SK-N-SH (cell line): ENCODE results near the gene H1-8. TPM values are rescaled to one million over a fixed set of nuclear protein-coding genes. Genes with fewer than 3 reads are reported as not detected.

Experiments used
- CTCF ChIA-PET: fragments of 300-600, 350-600 bp; formaldehyde crosslinking; extraction: SDS; loops from one replicate; lab custom pipeline; 2021; lab: Yijun Ruan, JAX
- POLR2A ChIA-PET: fragments of 350-600 bp; sonication (Branson Sonifier 250); formaldehyde crosslinking; extraction: SDS; loops from one replicate; lab custom pipeline; 2020; ENCODE audit warnings: antibody characterized with exemption, inconsistent platforms; lab: Yijun Ruan, JAX
- DNase-seq: peaks from one replicate; pipeline ENCODE4 v3.0.0; 2012
- H2AFZ ChIP-seq: fragments of 200-600 bp; sonication (generic); 2 replicates; pipeline ENCODE4 v1.8.1; 2016; ENCODE audit warnings: antibody characterized with exemption, mild to moderate bottlenecking, low read depth
- H3F3A ChIP-seq: fragments of 200-600 bp; sonication (generic); replicated peaks from 2 replicates; pipeline ENCODE3; 2016; ENCODE audit warnings: antibody characterized with exemption, mild to moderate bottlenecking; ENCODE audit not compliant: insufficient read depth
- H3K27ac ChIP-seq, 2 experiments: fragments of 200-500 bp in 1 of 2; fragments of 200-600 bp in 1 of 2; sonication (Bioruptor generic) in 1 of 2; sonication (generic), shearing (Covaris generic) in 1 of 2; 2 replicates each; pipeline versions ENCODE4 v1.5.1 to v1.6.1; 2014 to 2016; ENCODE audit warnings: low read depth in 2 of 2, inconsistent platforms in 1 of 2, low read length in 1 of 2, mild to moderate bottlenecking in 1 of 2, mixed read lengths in 1 of 2
- H3K27me3 ChIP-seq: fragments of 200-600 bp; sonication (generic), shearing (Covaris generic); 2 replicates; pipeline ENCODE4 v1.6.1; 2016; ENCODE audit warnings: mixed run types; ENCODE audit not compliant: insufficient read depth
- H3K36me3 ChIP-seq, 2 experiments: fragments of 200-500 bp in 1 of 2; fragments of 200-600 bp in 1 of 2; sonication (Bioruptor generic) in 1 of 2; sonication (generic) in 1 of 2; replicated peaks in 1 of 2; 2 replicates each; pipeline versions ENCODE3 to v1.5.1; 2014 to 2016; ENCODE audit warnings: low read length in 1 of 2, mild to moderate bottlenecking in 1 of 2; ENCODE audit not compliant: insufficient read depth in 2 of 2, control insufficient read depth in 1 of 2
- H3K4me1 ChIP-seq, 2 experiments: fragments of 200-500 bp in 1 of 2; fragments of 200-600 bp in 1 of 2; sonication (Bioruptor generic) in 1 of 2; sonication (generic), shearing (Covaris generic) in 1 of 2; 2 replicates each; pipeline versions ENCODE4 v1.5.1 to v1.6.1; 2014 to 2016; ENCODE audit warnings: low read depth in 1 of 2, low read length in 1 of 2, mixed run types in 1 of 2; ENCODE audit not compliant: insufficient read depth in 2 of 2, control insufficient read depth in 1 of 2
- H3K4me2 ChIP-seq: fragments of 200-600 bp; sonication (generic), shearing (Covaris generic); 2 replicates; pipeline ENCODE4 v1.6.1; 2017; ENCODE audit warnings: mixed run types
- H3K4me3 ChIP-seq, 2 experiments: fragments of 200-500 bp in 1 of 2; fragments of 200-600 bp in 1 of 2; sonication (Bioruptor generic) in 1 of 2; sonication (generic), shearing (Covaris generic) in 1 of 2; 2 replicates each; pipeline versions ENCODE4 v1.5.1 to v1.8.1; 2014 to 2016; ENCODE audit warnings: low read depth in 2 of 2, inconsistent platforms in 1 of 2, low read length in 1 of 2, mild to moderate bottlenecking in 1 of 2, mixed read lengths in 1 of 2, moderate library complexity in 1 of 2
- H3K79me2 ChIP-seq: fragments of 200-600 bp; sonication (generic); 2 replicates; pipeline ENCODE4 v1.8.1; 2017; ENCODE audit warnings: mild to moderate bottlenecking; ENCODE audit not compliant: insufficient read depth
- H3K9ac ChIP-seq: fragments of 200-600 bp; sonication (generic); 2 replicates; pipeline ENCODE4 v1.6.1; 2017; ENCODE audit warnings: mixed run types
- H3K9me2 ChIP-seq: fragments of 200-600 bp; sonication (generic); 2 replicates; pipeline ENCODE4 v1.6.1; 2017; ENCODE audit warnings: mixed run types
- H3K9me3 ChIP-seq: fragments of 200-600 bp; sonication (generic); 2 replicates; pipeline ENCODE4 v1.6.1; 2017; ENCODE audit warnings: mixed run types, mild to moderate bottlenecking, moderate library complexity
- H4K20me1 ChIP-seq: fragments of 200-600 bp; sonication (generic); 2 replicates; pipeline ENCODE4 v1.6.1; 2017; ENCODE audit warnings: mild to moderate bottlenecking, mixed run types; ENCODE audit not compliant: insufficient read depth
- EZH2phosphoT487 ChIP-seq: fragments of 200-600 bp; sonication (generic); IDR thresholded peaks from 2 replicates; pipeline ENCODE4 v1.6.1; 2017; ENCODE audit warnings: low read depth, mixed run types, mild to moderate bottlenecking, antibody characterized with exemption, moderate library complexity, borderline replicate concordance
- FOSL2 ChIP-seq: IDR thresholded peaks from 2 replicates; pipeline ENCODE4 v1.4.0; 2012; ENCODE audit warnings: low read depth, mild to moderate bottlenecking, moderate library complexity, borderline replicate concordance
- FOXM1 ChIP-seq: IDR thresholded peaks from 2 replicates; pipeline ENCODE4 v1.4.0; 2012; ENCODE audit warnings: low read depth, mild to moderate bottlenecking
- GABPA ChIP-seq: IDR thresholded peaks from 2 replicates; pipeline ENCODE4 v1.4.0; 2012; ENCODE audit warnings: low read depth, mild to moderate bottlenecking
- MEF2A ChIP-seq: IDR thresholded peaks from 2 replicates; pipeline ENCODE4 v1.4.0; 2012; ENCODE audit warnings: low read depth, borderline replicate concordance
- MXI1 ChIP-seq: IDR thresholded peaks from 2 replicates; pipeline ENCODE4 v1.6.1; 2012; ENCODE audit warnings: mild to moderate bottlenecking, low read depth, low read length, improper control_type of control experiment
- NRF1 ChIP-seq: IDR thresholded peaks from 2 replicates; pipeline ENCODE4 v1.6.1; 2012; ENCODE audit warnings: low read depth, mild to moderate bottlenecking, low read length
- POLR2AphosphoS5 ChIP-seq: IDR thresholded peaks from 2 replicates; pipeline ENCODE4 v1.6.1; 2012; ENCODE audit warnings: low read depth, low read length
- RCOR1 ChIP-seq: fragments of 150-350 bp; IDR thresholded peaks from 2 replicates; pipeline ENCODE4 v1.6.1; 2017; ENCODE audit warnings: antibody characterized with exemption, low read length
- SMC3 ChIP-seq: IDR thresholded peaks from 2 replicates; pipeline ENCODE4 v1.6.1; 2012; ENCODE audit warnings: low read depth, low read length, improper control_type of control experiment
- TAF1 ChIP-seq: IDR thresholded peaks from 2 replicates; pipeline ENCODE4 v1.6.1; 2012; ENCODE audit warnings: low read depth, mild to moderate bottlenecking, low read length, moderate library complexity, borderline replicate concordance
- TCF12 ChIP-seq: IDR thresholded peaks from 2 replicates; pipeline ENCODE4 v1.4.0; 2012
- TEAD4 ChIP-seq: IDR thresholded peaks from 2 replicates; pipeline ENCODE4 v1.4.0; 2012; ENCODE audit warnings: mild to moderate bottlenecking, borderline replicate concordance; ENCODE audit not compliant: insufficient read depth
- YY1 ChIP-seq: IDR thresholded peaks from 2 replicates; pipeline ENCODE4 v1.4.0; 2012; ENCODE audit warnings: low read depth, mild to moderate bottlenecking
- WGBS: methylation state at CpG from one replicate; pipeline ENCODE4 v1.1.6; 2017; ENCODE audit warnings: low lambda C conversion rate; 5-methylcytosine and 5-hydroxymethylcytosine counted together
- polyA plus RNA-seq, 3 experiments: library from polyadenylated mRNA; depleted of rRNA; stranded (reverse); fragments of >200 nt; gene quantifications; 2 replicates each; pipeline ENCODE4 v1.2.3, GENCODE V29; 2012
- TF ChIP-seq, protein P1 (sequence below): fragments of 200-600 bp; sonication (generic); IDR thresholded peaks from 2 replicates; pipeline ENCODE4 v1.6.1; 2017; ENCODE audit warnings: antibody characterized with exemption, mild to moderate bottlenecking, moderate library complexity
- TF ChIP-seq, protein P2 (sequence below): IDR thresholded peaks from 2 replicates; pipeline ENCODE4 v1.4.0; 2012; ENCODE audit warnings: low read depth, borderline replicate concordance
- TF ChIP-seq, protein P3 (sequence below): IDR thresholded peaks from 2 replicates; pipeline ENCODE4 v1.4.0; 2012; ENCODE audit warnings: low read depth
- TF ChIP-seq, protein P4 (sequence below): fragments of 150-350 bp; IDR thresholded peaks from 2 replicates; pipeline ENCODE4 v1.6.1; 2016; ENCODE audit warnings: mild to moderate bottlenecking, low read depth, low read length
- TF ChIP-seq, protein P5 (sequence below): IDR thresholded peaks from 2 replicates; pipeline ENCODE4 v1.4.0; 2012; ENCODE audit warnings: low read depth, borderline replicate concordance

The H1-8 gene
- polyA plus RNA-seq, 1 of the 3 experiments (the other 2 are of a cell fraction): not detected

DNA sequence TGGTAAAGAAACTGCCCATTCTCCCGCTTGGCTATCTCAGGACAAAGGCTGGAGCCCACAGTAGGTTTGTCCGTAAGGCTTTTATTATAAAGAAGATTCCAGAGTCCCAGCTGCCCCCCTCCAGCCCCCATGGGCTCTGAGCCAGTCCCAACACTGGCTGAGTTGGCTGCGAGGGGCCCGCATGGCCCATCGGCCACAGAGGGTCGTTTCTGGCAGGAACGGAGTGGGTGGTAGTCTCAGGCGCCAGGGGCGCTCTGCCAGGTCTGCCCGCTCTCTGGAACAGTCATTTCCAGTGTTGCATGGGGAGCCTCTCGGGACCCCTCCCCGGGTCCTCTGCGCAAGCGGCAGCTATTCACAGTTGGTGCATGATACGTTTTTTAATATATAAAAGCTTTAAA lies 12.2 kb downstream of the H1-8 start:
- POLR2A ChIA-PET: interaction anchor here (0.6 kb wide), 1 partner anchor 10 kb away, joined by 3 read pairs; no protein-coding TSS in a partner anchor
- no peak overlapping the region for H3K9ac ChIP-seq
- no peaks in the 10 kb centered on the region for H4K20me1 ChIP-seq
- no peak overlapping the region for H3K4me2 ChIP-seq
- WGBS: 84% methylated on average over 15 of the region's 15 CpGs
- no peak overlapping the region for H3K4me3 ChIP-seq
- peaks cover 8% of the 10 kb centered on the region for H3F3A ChIP-seq
- TF ChIP-seq, protein P1, sequence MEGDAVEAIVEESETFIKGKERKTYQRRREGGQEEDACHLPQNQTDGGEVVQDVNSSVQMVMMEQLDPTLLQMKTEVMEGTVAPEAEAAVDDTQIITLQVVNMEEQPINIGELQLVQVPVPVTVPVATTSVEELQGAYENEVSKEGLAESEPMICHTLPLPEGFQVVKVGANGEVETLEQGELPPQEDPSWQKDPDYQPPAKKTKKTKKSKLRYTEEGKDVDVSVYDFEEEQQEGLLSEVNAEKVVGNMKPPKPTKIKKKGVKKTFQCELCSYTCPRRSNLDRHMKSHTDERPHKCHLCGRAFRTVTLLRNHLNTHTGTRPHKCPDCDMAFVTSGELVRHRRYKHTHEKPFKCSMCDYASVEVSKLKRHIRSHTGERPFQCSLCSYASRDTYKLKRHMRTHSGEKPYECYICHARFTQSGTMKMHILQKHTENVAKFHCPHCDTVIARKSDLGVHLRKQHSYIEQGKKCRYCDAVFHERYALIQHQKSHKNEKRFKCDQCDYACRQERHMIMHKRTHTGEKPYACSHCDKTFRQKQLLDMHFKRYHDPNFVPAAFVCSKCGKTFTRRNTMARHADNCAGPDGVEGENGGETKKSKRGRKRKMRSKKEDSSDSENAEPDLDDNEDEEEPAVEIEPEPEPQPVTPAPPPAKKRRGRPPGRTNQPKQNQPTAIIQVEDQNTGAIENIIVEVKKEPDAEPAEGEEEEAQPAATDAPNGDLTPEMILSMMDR: no peak
- TF ChIP-seq, protein P2, sequence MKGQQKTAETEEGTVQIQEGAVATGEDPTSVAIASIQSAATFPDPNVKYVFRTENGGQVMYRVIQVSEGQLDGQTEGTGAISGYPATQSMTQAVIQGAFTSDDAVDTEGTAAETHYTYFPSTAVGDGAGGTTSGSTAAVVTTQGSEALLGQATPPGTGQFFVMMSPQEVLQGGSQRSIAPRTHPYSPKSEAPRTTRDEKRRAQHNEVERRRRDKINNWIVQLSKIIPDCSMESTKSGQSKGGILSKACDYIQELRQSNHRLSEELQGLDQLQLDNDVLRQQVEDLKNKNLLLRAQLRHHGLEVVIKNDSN: no peak
- no peak for TF ChIP-seq EZH2phosphoT487
- no peak for TF ChIP-seq TAF1
- TF ChIP-seq TEAD4: no peak
- TF ChIP-seq, protein P3, sequence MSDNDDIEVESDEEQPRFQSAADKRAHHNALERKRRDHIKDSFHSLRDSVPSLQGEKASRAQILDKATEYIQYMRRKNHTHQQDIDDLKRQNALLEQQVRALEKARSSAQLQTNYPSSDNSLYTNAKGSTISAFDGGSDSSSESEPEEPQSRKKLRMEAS: no peak
- TF ChIP-seq FOXM1: no peak
- no peak for TF ChIP-seq GABPA
- TF ChIP-seq MXI1: no peak
- H3K79me2 ChIP-seq: no peaks in the 10 kb centered on the region
- no peaks in the 10 kb centered on the region for H3K36me3 ChIP-seq
- H3K9me2 ChIP-seq: no peaks in the 10 kb centered on the region
- DNase-seq: no peak
- H3K4me1 ChIP-seq: peaks cover 22 to 55% of the 10 kb centered on the region in 2 experiments
- CTCF ChIA-PET: interaction anchor here (0.8 to 2.5 kb wide), 2 partner anchors 20 to 65 kb away, joined by 4 to 7 read pairs; no protein-coding TSS in a partner anchor
- no peak overlapping the region for H2AFZ ChIP-seq
- H3K27me3 ChIP-seq: no peaks in the 10 kb centered on the region
- H3K27ac ChIP-seq: no peak overlapping the region
- H3K9me3 ChIP-seq: no peaks in the 10 kb centered on the region

DNA sequence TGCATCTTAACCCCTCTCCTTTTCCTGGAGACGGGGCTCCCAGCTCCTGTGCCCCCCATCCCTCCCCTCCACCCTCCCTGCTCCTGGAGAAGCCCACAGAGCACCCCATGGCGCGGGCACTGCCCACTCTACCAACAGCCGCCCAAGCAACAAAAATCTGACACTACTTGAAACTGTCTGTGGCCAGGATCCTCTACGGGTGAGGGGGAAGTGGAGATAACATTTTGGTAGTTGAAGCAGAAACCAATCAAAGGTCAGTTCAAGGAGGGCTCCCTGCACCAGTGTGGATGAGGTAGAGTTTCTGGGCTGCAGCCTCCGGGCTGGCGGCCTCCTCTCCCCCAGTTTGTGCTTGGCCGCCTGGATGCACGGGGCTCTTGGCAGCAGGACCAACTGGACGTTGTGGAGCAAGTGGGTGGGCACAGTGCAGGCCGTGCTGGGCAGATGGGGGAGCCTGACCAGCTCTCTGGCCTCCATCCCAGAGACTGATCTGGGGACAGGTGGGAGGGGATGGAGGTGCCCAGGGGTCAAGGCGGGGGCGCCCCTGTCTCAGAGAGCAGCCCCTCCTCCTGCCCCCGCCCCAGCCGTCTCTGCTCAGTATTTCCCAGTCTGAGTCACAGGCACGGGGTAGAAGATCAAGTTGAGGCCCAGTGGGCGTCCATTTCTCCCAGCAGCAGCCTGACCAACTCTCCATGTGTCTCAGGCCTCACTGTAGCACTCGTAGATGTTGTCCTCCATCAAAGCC lies 12.8 kb downstream of the H1-8 start:
- Histone ChIP-seq H2AFZ (no peak overlapping the region), H3K79me2 (no peaks in the 10 kb centered on the region), H3K9me2 (no peaks in the 10 kb centered on the region), H3K4me3 (no peak overlapping the region), H3F3A (peaks cover 12% of the 10 kb centered on the region), H3K36me3 (no peaks in the 10 kb centered on the region), H3K27ac (no peak overlapping the region), H3K27me3 (no peaks in the 10 kb centered on the region), H3K4me2 (no peak overlapping the region), H4K20me1 (no peaks in the 10 kb centered on the region), H3K9ac (no peak overlapping the region), H3K4me1 (peaks cover 28 to 61% of the 10 kb centered on the region in 2 experiments), H3K9me3 (no peaks in the 10 kb centered on the region)
- DNase-seq: no peak
- ChIA-PET CTCF (interaction anchor here (2.5 kb wide), 1 partner anchor 65 kb away, joined by 7 read pairs; no protein-coding TSS in a partner anchor), POLR2A (interaction anchor here (0.6 kb wide), 1 partner anchor 9 kb away, joined by 3 read pairs; no protein-coding TSS in a partner anchor)
- 98% methylated on average over 7 of the region's 18 CpGs for WGBS
- TF ChIP-seq TEAD4 (no peak), EZH2phosphoT487 (no peak), MXI1 (no peak), NRF1 (no peak), SMC3 (no peak), MEF2A (no peak), TCF12 (no peak), POLR2AphosphoS5 (no peak), RCOR1 (no peak), TAF1 (no peak), YY1 (no peak), FOSL2 (no peak)
- TF ChIP-seq, protein P2: no peak
- TF ChIP-seq, protein P4, sequence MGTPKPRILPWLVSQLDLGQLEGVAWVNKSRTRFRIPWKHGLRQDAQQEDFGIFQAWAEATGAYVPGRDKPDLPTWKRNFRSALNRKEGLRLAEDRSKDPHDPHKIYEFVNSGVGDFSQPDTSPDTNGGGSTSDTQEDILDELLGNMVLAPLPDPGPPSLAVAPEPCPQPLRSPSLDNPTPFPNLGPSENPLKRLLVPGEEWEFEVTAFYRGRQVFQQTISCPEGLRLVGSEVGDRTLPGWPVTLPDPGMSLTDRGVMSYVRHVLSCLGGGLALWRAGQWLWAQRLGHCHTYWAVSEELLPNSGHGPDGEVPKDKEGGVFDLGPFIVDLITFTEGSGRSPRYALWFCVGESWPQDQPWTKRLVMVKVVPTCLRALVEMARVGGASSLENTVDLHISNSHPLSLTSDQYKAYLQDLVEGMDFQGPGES: no peak
- TF ChIP-seq, protein P5, sequence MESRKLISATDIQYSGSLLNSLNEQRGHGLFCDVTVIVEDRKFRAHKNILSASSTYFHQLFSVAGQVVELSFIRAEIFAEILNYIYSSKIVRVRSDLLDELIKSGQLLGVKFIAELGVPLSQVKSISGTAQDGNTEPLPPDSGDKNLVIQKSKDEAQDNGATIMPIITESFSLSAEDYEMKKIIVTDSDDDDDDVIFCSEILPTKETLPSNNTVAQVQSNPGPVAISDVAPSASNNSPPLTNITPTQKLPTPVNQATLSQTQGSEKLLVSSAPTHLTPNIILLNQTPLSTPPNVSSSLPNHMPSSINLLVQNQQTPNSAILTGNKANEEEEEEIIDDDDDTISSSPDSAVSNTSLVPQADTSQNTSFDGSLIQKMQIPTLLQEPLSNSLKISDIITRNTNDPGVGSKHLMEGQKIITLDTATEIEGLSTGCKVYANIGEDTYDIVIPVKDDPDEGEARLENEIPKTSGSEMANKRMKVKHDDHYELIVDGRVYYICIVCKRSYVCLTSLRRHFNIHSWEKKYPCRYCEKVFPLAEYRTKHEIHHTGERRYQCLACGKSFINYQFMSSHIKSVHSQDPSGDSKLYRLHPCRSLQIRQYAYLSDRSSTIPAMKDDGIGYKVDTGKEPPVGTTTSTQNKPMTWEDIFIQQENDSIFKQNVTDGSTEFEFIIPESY: no peak
